Activated T-helper 1 cell treated with anti-CD3 and anti-CD28 coated beads, Interleukin-2, amount 50 U/mL, for 16 hours (primary cell): ENCODE data around the gene INTS11.

Source experiments
- DNase-seq, 2 donors: peaks; one replicate each; pipeline ENCODE4 v3.0.0-alpha.2; 2020; ENCODE audit warnings: low read depth in 1 of 2, low spot score in 1 of 2

Gene INTS11

GRCh38 chr1:1270813-1271212, 53.6 kb downstream of the INTS11 start:
- DNase-seq: no peak

GRCh38 chr1:1268284-1268682, 56.2 kb downstream of the INTS11 start:
- DNase-seq: no peak

GRCh38 chr1:1267488-1268283, 56.8 kb downstream of the INTS11 start:
- no peak for DNase-seq

- no peak for DNase-seq
Measured at GRCh38 chr1:1264868-1265272, 59.6 kb downstream of the INTS11 start.

GRCh38 chr1:1264026-1264425, 60.4 kb downstream of the INTS11 start:
- no peak for DNase-seq

- no peak for DNase-seq
Measured at GRCh38 chr1:1262758-1263157, 61.7 kb downstream of the INTS11 start.

- DNase-seq: no peak
Measured at GRCh38 chr1:1262071-1262470, 62.4 kb downstream of the INTS11 start.
